ENCODE results near the gene SOD1.
A peak's percentile ranks its signal among the peaks of the same experiment; 100 is the strongest.
"Not testable (repeated sequence)": the region's sequence is repeated elsewhere in the genome, so short reads cannot be mapped to it uniquely, and the experiment has no call there.

Gene SOD1

DNA sequence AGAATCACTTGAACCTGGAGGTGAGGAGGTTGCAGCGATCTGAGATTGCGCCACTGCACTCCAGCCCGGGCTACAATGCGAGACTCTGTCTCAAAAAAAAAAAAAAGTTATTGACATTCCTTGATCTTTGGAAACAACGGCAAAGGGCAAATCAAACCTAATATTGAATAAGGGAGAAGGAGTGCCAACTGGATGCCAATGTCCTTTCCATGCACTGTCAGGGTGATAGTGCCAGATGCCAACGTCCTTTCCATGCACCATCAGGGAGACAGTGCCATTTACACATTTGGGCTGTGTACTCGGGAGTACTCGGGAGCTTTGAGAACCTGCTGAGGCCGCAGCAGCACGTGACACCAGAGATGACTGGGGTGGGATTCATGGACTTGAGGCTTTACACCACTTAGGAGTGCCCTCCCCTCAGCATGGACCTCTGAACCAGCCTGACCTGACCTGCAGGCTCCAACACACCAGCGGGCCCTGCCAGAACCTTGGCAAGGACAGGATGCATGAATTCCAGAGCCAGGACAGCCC, 34.5 kb upstream of the SOD1 start:
- Histone ChIP-seq H3K27me3 (ENCODE audit: insufficient read depth, poor library complexity, severe bottlenecking) (no peaks in the 10 kb centered on the region), H3K9me3 (ENCODE audit: severe bottlenecking) (no peaks in the 10 kb centered on the region), H3K27ac (ENCODE audit: poor library complexity, severe bottlenecking) (no peak overlapping the region), H3K36me3 (ENCODE audit: low read depth) (no peaks in the 10 kb centered on the region), H3K4me1 (ENCODE audit: insufficient read depth, poor library complexity, severe bottlenecking) (peaks cover 5% of the 10 kb centered on the region), H3K4me3 (ENCODE audit: severe bottlenecking) (no peak overlapping the region)
- ATAC-seq (ENCODE audit: low read depth) (no peak), DNase-seq (ENCODE audit: low spot score) (no peak)
- TF ChIP-seq CTCF (IDR thresholded peaks at IDR 0.05; ENCODE audit: poor library complexity, severe bottlenecking): no peak

DNA sequence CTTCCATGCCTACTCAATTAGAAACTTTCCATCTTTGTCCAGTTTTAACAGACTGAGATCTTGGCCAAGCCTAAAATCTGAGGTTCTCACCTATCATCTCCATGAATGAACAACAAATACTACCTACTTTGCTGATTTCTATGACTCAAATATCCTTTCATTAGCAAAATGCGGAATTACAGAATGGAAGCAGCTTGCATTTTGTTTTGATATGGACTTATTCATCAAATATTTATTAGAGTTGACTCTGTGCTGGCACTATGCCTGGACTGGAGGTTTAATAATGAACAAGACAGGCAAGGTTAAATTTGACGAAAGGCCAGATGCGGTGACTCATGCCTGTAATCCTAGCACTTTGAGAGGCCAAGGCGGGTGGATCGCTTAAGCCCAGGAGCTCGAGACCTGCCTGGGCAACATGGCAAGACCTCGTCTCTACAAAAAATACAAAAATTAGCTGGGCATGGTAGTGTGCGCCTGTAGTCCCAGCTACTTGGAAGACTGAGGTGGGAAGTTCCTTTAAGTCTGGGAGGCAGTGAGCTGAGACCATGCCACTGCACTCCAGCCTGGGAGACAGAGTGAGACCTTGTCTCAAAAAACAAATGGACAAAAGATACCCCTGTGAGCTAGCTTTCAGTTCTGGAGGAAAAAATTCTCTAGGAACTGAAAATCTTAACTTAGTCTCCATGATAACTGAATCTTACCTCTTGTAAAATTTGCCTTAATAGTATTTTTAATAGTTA, 29.4 kb upstream of the SOD1 start:
- Histone ChIP-seq H3K36me3 (ENCODE audit: low read depth) (no peaks in the 10 kb centered on the region), H3K9me3 (ENCODE audit: severe bottlenecking) (no peaks in the 10 kb centered on the region), H3K4me3 (ENCODE audit: severe bottlenecking) (no peak overlapping the region), H3K27ac (ENCODE audit: poor library complexity, severe bottlenecking) (peak overlapping the region; percentile 31), H3K4me1 (ENCODE audit: insufficient read depth, poor library complexity, severe bottlenecking) (peaks cover 12% of the 10 kb centered on the region), H3K27me3 (ENCODE audit: insufficient read depth, poor library complexity, severe bottlenecking) (no peaks in the 10 kb centered on the region)
- ATAC-seq (ENCODE audit: low read depth) (peak; percentile 96), DNase-seq (ENCODE audit: low spot score) (peak; percentile 93)
- no peak for TF ChIP-seq CTCF (IDR thresholded peaks at IDR 0.05; ENCODE audit: poor library complexity, severe bottlenecking)

GRCh38 chr21:31631881-31632280, 27.6 kb upstream of the SOD1 start:
- not testable (repeated sequence) for H3K27ac ChIP-seq (ENCODE audit: poor library complexity, severe bottlenecking); H3K4me3 ChIP-seq (ENCODE audit: severe bottlenecking); H3K27me3 ChIP-seq (ENCODE audit: insufficient read depth, poor library complexity, severe bottlenecking); H3K36me3 ChIP-seq (ENCODE audit: low read depth); H3K9me3 ChIP-seq (ENCODE audit: severe bottlenecking); ATAC-seq (ENCODE audit: low read depth); DNase-seq (ENCODE audit: low spot score)
- peaks cover 12% of the 10 kb centered on the region for H3K4me1 ChIP-seq (ENCODE audit: insufficient read depth, poor library complexity, severe bottlenecking)

DNA sequence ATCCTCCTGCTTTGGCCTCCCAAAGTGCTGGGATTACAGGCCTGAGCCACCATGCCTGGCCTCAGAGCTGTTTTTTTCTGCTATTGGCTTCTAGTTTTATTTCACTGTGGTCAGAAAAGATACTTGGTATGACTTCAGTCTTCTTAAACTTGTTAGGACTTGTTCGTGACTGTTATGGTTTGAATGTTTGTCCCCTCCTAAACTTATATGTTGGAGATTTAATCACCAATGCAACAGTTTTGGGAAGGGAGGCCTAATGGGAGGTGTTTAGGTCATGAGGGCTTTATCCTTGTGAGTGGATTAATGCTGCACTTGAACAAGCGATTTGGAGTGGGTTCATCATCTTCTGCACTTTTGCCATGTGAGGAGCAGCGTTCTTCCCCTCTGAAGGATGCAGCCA, 24.5 kb upstream of the SOD1 start:
- no peak for TF ChIP-seq CTCF (IDR thresholded peaks at IDR 0.05; ENCODE audit: poor library complexity, severe bottlenecking)
- peaks cover 4% of the 10 kb centered on the region for H3K9me3 ChIP-seq (ENCODE audit: severe bottlenecking)
- H3K36me3 ChIP-seq (ENCODE audit: low read depth): no peaks in the 10 kb centered on the region
- H3K4me1 ChIP-seq (ENCODE audit: insufficient read depth, poor library complexity, severe bottlenecking): peaks cover 8% of the 10 kb centered on the region
- no peaks in the 10 kb centered on the region for H3K27me3 ChIP-seq (ENCODE audit: insufficient read depth, poor library complexity, severe bottlenecking)
- H3K4me3 ChIP-seq (ENCODE audit: severe bottlenecking): no peak overlapping the region
- DNase-seq (ENCODE audit: low spot score) (no peak), ATAC-seq (ENCODE audit: low read depth) (no peak)
- H3K27ac ChIP-seq (ENCODE audit: poor library complexity, severe bottlenecking): peak overlapping the region; percentile 14

GRCh38 chr21:31636874-31637273, 22.6 kb upstream of the SOD1 start:
- H3K27me3 ChIP-seq (ENCODE audit: insufficient read depth, poor library complexity, severe bottlenecking): no peaks in the 10 kb centered on the region
- peaks cover 4% of the 10 kb centered on the region for H3K9me3 ChIP-seq (ENCODE audit: severe bottlenecking)
- H3K4me3 ChIP-seq (ENCODE audit: severe bottlenecking): no peak overlapping the region
- ATAC-seq (ENCODE audit: low read depth) (no peak), DNase-seq (ENCODE audit: low spot score) (no peak)
- TF ChIP-seq CTCF (IDR thresholded peaks at IDR 0.05; ENCODE audit: poor library complexity, severe bottlenecking): no peak
- no peaks in the 10 kb centered on the region for H3K36me3 ChIP-seq (ENCODE audit: low read depth)
- no peak overlapping the region for H3K27ac ChIP-seq (ENCODE audit: poor library complexity, severe bottlenecking)
- H3K4me1 ChIP-seq (ENCODE audit: insufficient read depth, poor library complexity, severe bottlenecking): peaks cover 4% of the 10 kb centered on the region

Measured in RWPE2 (cell line).